WTC11 (cell line): Measurements from ENCODE around the gene EPO. TPM values are rescaled to one million over a fixed set of nuclear protein-coding genes. Genes with fewer than 3 reads are reported as not detected.

Experiments used
- ATAC-seq: fragments of 200-7000 bp; cut with Tn5 transposase; 2 replicates; pipeline ENCODE4 v1.10.0; 2021; ENCODE audit warnings: mild to moderate bottlenecking, moderate library complexity
- CTCF ChIA-PET: fragments of 300-600 bp; sonication (Branson Sonifier 250); formaldehyde crosslinking; loops from one replicate; lab custom pipeline; 2021; ENCODE audit warnings: antibody characterized with exemption; lab: Charles Lee
- POLR2A ChIA-PET: fragments of 350-600 bp; sonication (Branson Sonifier 250); formaldehyde crosslinking; loops from one replicate; lab custom pipeline; 2021; ENCODE audit warnings: antibody characterized with exemption; lab: Charles Lee
- DNase-seq: peaks from one replicate; pipeline ENCODE4 v3.0.0; 2021; ENCODE audit warnings: low spot score
- H3K27ac Mint-ChIP-seq: 2 replicates; pipeline ENCODE4 v1.8.0; 2021; ENCODE audit warnings: mixed read lengths
- H3K27me3 Mint-ChIP-seq: 2 replicates; pipeline ENCODE4 v1.8.0; 2021; ENCODE audit warnings: low read depth, mild to moderate bottlenecking, moderate library complexity, mixed read lengths
- H3K36me3 Mint-ChIP-seq: 2 replicates; pipeline ENCODE4 v1.8.0; 2021; ENCODE audit warnings: mixed read lengths
- H3K4me1 Mint-ChIP-seq: 2 replicates; pipeline ENCODE4 v1.8.0; 2022; ENCODE audit warnings: mixed read lengths
- H3K4me3 Mint-ChIP-seq: 2 replicates; pipeline ENCODE4 v1.8.0; 2021; ENCODE audit warnings: mild to moderate bottlenecking, moderate library complexity, mixed read lengths
- H3K9me3 Mint-ChIP-seq: 2 replicates; pipeline ENCODE4 v1.8.0; 2021; ENCODE audit warnings: mixed read lengths
- GRHL2 ChIP-seq: fragments of 250-450 bp; sonication (Bioruptor Pico); IDR thresholded peaks from 2 replicates; pipeline ENCODE4 v1.8.0; 2022; ENCODE audit warnings: mild to moderate bottlenecking, moderate library complexity; ENCODE audit not compliant: insufficient replicate concordance, severe bottlenecking
- MXD4 ChIP-seq: fragments of 250-450 bp; sonication (Bioruptor Pico); IDR thresholded peaks from 2 replicates; pipeline ENCODE4 v1.8.0; 2021; ENCODE audit warnings: mild to moderate bottlenecking, moderate library complexity, borderline replicate concordance
- NFYB ChIP-seq: sonication (generic); formaldehyde crosslinking; conservative IDR thresholded peaks from 2 replicates; pipeline ENCODE4 v1.8.0; 2022; ENCODE audit warnings: low read depth, missing genetic modification reagents
- TEAD1 ChIP-seq: sonication (generic); formaldehyde crosslinking; IDR thresholded peaks from 2 replicates; pipeline ENCODE4 v1.8.0; 2022; ENCODE audit warnings: mild to moderate bottlenecking, missing genetic modification reagents
- ZNF396 ChIP-seq: fragments of 250-450 bp; sonication (Bioruptor Pico); IDR thresholded peaks from 2 replicates; pipeline ENCODE4 v1.8.0; 2021; ENCODE audit warnings: mild to moderate bottlenecking, moderate library complexity, borderline replicate concordance
- ZNF423 ChIP-seq: fragments of 250-450 bp; sonication (Bioruptor Pico); IDR thresholded peaks from 2 replicates; pipeline ENCODE4 v2.1.2; 2022; ENCODE audit warnings: mild to moderate bottlenecking, moderate library complexity
- total RNA-seq: library from RNA; stranded (reverse); gene quantifications from 3 replicates; pipeline ENCODE4 v1.2.3, GENCODE V29; 2021
- TF ChIP-seq, protein P1 (sequence below): sonication (generic); formaldehyde crosslinking; IDR thresholded peaks from 2 replicates; pipeline ENCODE4 v1.8.1; 2022; ENCODE audit warnings: low read depth, mild to moderate bottlenecking, moderate library complexity, missing genetic modification reagents, borderline replicate concordance
- TF ChIP-seq, protein P2 (sequence below): sonication (generic); formaldehyde crosslinking; IDR thresholded peaks from 2 replicates; pipeline ENCODE4 v1.8.1; 2022; ENCODE audit warnings: missing genetic modification reagents, borderline replicate concordance
- TF ChIP-seq, protein P3 (sequence below): sonication (generic); formaldehyde crosslinking; IDR thresholded peaks from 2 replicates; pipeline ENCODE4 v1.8.1; 2022; ENCODE audit warnings: mild to moderate bottlenecking, missing genetic modification reagents, moderate library complexity, borderline replicate concordance
- TF ChIP-seq, protein P4 (sequence below): fragments of 250-450 bp; sonication (Bioruptor Pico); IDR thresholded peaks from 2 replicates; pipeline ENCODE4 v2.1.2; 2022; ENCODE audit warnings: mild to moderate bottlenecking, moderate library complexity
- TF ChIP-seq, protein P5 (sequence below): sonication (generic); formaldehyde crosslinking; IDR thresholded peaks from 2 replicates; pipeline ENCODE4 v1.8.1; 2022; ENCODE audit warnings: mild to moderate bottlenecking, moderate library complexity, missing genetic modification reagents
- TF ChIP-seq, protein P6 (sequence below): sonication (generic); formaldehyde crosslinking; IDR thresholded peaks from 2 replicates; pipeline ENCODE4 v1.8.1; 2023; ENCODE audit warnings: mild to moderate bottlenecking, missing genetic modification reagents
- TF ChIP-seq, protein P7 (sequence below): sonication (generic); formaldehyde crosslinking; IDR thresholded peaks from 2 replicates; pipeline ENCODE4 v1.8.1; 2023; ENCODE audit warnings: mild to moderate bottlenecking, missing genetic modification reagents, borderline replicate concordance
- TF ChIP-seq, protein P8 (sequence below): sonication (generic); formaldehyde crosslinking; IDR thresholded peaks from 2 replicates; pipeline ENCODE4 v1.8.0; 2023; ENCODE audit warnings: missing genetic modification reagents, mild to moderate bottlenecking, borderline replicate concordance

The EPO gene
- total RNA-seq, 1 experiment from 2014 or later: 0.63 TPM

DNA sequence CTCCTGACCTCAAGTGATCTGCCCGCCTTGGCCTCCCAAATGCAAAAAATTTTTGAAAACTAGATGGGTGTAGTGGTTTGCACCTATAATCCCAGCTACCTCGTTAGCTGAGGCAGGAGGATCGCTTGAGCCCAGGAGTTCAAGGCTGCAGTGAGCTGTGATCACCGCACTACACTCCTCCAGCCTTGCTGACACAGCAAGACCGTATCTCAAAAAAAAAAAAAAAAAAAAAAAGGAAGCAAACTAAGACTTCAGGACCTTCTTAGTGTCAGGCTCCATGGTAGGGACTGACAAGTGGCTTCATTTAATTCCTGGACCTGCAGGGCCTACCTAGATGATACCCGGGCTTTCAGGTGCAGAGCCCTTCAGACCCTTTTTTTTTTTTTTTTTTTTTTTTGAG, 11.9 kb upstream of the EPO start:
- ATAC-seq: no peak
- no peak for DNase-seq
- Mint-ChIP-seq H3K4me1 (peaks cover 8% of the 10 kb centered on the region), H3K27ac (no peak overlapping the region), H3K9me3 (no peaks in the 10 kb centered on the region), H3K4me3 (no peak overlapping the region; the same call in 1 of the 2 replicates), H3K36me3 (peaks cover 10% of the 10 kb centered on the region), H3K27me3 (no peaks in the 10 kb centered on the region)
- ChIA-PET CTCF (interaction anchor here (1.0 to 1.1 kb wide), 3 partner anchors 17 to 79 kb away, joined by 3 to 4 read pairs (median 4); no protein-coding TSS in a partner anchor), POLR2A (interaction anchor here (0.6 kb wide), 1 partner anchor 12 kb away, joined by 3 read pairs; the partner anchor contains the start of gene EPO)
- no peak for TF ChIP-seq TEAD1 (CRISPR knock-in tag)
- no peak for TF ChIP-seq ZNF423 (CRISPR knock-in tag)
- TF ChIP-seq, protein P1, sequence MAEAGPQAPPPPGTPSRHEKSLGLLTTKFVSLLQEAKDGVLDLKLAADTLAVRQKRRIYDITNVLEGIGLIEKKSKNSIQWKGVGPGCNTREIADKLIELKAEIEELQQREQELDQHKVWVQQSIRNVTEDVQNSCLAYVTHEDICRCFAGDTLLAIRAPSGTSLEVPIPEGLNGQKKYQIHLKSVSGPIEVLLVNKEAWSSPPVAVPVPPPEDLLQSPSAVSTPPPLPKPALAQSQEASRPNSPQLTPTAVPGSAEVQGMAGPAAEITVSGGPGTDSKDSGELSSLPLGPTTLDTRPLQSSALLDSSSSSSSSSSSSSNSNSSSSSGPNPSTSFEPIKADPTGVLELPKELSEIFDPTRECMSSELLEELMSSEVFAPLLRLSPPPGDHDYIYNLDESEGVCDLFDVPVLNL (CRISPR knock-in tag): no peak
- TF ChIP-seq, protein P2, sequence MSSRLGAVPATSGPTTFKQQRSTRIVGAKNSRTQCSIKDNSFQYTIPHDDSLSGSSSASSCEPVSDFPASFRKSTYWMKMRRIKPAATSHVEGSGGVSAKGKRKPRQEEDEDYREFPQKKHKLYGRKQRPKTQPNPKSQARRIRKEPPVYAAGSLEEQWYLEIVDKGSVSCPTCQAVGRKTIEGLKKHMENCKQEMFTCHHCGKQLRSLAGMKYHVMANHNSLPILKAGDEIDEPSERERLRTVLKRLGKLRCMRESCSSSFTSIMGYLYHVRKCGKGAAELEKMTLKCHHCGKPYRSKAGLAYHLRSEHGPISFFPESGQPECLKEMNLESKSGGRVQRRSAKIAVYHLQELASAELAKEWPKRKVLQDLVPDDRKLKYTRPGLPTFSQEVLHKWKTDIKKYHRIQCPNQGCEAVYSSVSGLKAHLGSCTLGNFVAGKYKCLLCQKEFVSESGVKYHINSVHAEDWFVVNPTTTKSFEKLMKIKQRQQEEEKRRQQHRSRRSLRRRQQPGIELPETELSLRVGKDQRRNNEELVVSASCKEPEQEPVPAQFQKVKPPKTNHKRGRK (CRISPR knock-in tag): no peak
- TF ChIP-seq, protein P3, sequence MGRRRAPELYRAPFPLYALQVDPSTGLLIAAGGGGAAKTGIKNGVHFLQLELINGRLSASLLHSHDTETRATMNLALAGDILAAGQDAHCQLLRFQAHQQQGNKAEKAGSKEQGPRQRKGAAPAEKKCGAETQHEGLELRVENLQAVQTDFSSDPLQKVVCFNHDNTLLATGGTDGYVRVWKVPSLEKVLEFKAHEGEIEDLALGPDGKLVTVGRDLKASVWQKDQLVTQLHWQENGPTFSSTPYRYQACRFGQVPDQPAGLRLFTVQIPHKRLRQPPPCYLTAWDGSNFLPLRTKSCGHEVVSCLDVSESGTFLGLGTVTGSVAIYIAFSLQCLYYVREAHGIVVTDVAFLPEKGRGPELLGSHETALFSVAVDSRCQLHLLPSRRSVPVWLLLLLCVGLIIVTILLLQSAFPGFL (CRISPR knock-in tag): no peak
- TF ChIP-seq, protein P4, sequence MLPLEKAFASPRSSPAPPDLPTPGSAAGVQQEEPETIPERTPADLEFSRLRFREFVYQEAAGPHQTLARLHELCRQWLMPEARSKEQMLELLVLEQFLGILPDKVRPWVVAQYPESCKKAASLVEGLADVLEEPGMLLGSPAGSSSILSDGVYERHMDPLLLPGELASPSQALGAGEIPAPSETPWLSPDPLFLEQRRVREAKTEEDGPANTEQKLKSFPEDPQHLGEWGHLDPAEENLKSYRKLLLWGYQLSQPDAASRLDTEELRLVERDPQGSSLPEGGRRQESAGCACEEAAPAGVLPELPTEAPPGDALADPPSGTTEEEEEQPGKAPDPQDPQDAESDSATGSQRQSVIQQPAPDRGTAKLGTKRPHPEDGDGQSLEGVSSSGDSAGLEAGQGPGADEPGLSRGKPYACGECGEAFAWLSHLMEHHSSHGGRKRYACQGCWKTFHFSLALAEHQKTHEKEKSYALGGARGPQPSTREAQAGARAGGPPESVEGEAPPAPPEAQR (CRISPR knock-in tag): no peak
- TF ChIP-seq MXD4 (CRISPR knock-in tag): no peak
- TF ChIP-seq, protein P5, sequence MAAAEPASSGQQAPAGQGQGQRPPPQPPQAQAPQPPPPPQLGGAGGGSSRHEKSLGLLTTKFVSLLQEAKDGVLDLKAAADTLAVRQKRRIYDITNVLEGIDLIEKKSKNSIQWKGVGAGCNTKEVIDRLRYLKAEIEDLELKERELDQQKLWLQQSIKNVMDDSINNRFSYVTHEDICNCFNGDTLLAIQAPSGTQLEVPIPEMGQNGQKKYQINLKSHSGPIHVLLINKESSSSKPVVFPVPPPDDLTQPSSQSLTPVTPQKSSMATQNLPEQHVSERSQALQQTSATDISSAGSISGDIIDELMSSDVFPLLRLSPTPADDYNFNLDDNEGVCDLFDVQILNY (CRISPR knock-in tag): no peak
- TF ChIP-seq, protein P6, sequence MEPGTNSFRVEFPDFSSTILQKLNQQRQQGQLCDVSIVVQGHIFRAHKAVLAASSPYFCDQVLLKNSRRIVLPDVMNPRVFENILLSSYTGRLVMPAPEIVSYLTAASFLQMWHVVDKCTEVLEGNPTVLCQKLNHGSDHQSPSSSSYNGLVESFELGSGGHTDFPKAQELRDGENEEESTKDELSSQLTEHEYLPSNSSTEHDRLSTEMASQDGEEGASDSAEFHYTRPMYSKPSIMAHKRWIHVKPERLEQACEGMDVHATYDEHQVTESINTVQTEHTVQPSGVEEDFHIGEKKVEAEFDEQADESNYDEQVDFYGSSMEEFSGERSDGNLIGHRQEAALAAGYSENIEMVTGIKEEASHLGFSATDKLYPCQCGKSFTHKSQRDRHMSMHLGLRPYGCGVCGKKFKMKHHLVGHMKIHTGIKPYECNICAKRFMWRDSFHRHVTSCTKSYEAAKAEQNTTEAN (CRISPR knock-in tag): no peak
- TF ChIP-seq GRHL2 (CRISPR knock-in tag): no peak
- TF ChIP-seq, protein P7, sequence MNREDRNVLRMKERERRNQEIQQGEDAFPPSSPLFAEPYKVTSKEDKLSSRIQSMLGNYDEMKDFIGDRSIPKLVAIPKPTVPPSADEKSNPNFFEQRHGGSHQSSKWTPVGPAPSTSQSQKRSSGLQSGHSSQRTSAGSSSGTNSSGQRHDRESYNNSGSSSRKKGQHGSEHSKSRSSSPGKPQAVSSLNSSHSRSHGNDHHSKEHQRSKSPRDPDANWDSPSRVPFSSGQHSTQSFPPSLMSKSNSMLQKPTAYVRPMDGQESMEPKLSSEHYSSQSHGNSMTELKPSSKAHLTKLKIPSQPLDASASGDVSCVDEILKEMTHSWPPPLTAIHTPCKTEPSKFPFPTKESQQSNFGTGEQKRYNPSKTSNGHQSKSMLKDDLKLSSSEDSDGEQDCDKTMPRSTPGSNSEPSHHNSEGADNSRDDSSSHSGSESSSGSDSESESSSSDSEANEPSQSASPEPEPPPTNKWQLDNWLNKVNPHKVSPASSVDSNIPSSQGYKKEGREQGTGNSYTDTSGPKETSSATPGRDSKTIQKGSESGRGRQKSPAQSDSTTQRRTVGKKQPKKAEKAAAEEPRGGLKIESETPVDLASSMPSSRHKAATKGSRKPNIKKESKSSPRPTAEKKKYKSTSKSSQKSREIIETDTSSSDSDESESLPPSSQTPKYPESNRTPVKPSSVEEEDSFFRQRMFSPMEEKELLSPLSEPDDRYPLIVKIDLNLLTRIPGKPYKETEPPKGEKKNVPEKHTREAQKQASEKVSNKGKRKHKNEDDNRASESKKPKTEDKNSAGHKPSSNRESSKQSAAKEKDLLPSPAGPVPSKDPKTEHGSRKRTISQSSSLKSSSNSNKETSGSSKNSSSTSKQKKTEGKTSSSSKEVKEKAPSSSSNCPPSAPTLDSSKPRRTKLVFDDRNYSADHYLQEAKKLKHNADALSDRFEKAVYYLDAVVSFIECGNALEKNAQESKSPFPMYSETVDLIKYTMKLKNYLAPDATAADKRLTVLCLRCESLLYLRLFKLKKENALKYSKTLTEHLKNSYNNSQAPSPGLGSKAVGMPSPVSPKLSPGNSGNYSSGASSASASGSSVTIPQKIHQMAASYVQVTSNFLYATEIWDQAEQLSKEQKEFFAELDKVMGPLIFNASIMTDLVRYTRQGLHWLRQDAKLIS (CRISPR knock-in tag): no peak
- TF ChIP-seq, protein P8, sequence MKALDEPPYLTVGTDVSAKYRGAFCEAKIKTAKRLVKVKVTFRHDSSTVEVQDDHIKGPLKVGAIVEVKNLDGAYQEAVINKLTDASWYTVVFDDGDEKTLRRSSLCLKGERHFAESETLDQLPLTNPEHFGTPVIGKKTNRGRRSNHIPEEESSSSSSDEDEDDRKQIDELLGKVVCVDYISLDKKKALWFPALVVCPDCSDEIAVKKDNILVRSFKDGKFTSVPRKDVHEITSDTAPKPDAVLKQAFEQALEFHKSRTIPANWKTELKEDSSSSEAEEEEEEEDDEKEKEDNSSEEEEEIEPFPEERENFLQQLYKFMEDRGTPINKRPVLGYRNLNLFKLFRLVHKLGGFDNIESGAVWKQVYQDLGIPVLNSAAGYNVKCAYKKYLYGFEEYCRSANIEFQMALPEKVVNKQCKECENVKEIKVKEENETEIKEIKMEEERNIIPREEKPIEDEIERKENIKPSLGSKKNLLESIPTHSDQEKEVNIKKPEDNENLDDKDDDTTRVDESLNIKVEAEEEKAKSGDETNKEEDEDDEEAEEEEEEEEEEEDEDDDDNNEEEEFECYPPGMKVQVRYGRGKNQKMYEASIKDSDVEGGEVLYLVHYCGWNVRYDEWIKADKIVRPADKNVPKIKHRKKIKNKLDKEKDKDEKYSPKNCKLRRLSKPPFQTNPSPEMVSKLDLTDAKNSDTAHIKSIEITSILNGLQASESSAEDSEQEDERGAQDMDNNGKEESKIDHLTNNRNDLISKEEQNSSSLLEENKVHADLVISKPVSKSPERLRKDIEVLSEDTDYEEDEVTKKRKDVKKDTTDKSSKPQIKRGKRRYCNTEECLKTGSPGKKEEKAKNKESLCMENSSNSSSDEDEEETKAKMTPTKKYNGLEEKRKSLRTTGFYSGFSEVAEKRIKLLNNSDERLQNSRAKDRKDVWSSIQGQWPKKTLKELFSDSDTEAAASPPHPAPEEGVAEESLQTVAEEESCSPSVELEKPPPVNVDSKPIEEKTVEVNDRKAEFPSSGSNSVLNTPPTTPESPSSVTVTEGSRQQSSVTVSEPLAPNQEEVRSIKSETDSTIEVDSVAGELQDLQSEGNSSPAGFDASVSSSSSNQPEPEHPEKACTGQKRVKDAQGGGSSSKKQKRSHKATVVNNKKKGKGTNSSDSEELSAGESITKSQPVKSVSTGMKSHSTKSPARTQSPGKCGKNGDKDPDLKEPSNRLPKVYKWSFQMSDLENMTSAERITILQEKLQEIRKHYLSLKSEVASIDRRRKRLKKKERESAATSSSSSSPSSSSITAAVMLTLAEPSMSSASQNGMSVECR (CRISPR knock-in tag): no peak
- TF ChIP-seq ZNF396 (CRISPR knock-in tag): no peak
- TF ChIP-seq NFYB: no peak
